GM12864 (cell line): ENCODE results near the gene GCC1.

Experiments
- DNase-seq: peaks from one replicate; pipeline ENCODE4 v3.0.0-alpha.2; 2011; ENCODE audit warnings: low read depth
- H3K4me3 ChIP-seq: 2 replicates; pipeline ENCODE4 v1.5.1; 2011; ENCODE audit warnings: mild to moderate bottlenecking, low read depth, low read length, control low read depth
- CTCF ChIP-seq: IDR thresholded peaks from 2 replicates; pipeline ENCODE4 v1.5.1; 2011; ENCODE audit warnings: low read depth, mild to moderate bottlenecking, moderate library complexity, low read length, control low read depth, inconsistent platforms; ENCODE audit errors: missing control alignments

GCC1 gene

DNA sequence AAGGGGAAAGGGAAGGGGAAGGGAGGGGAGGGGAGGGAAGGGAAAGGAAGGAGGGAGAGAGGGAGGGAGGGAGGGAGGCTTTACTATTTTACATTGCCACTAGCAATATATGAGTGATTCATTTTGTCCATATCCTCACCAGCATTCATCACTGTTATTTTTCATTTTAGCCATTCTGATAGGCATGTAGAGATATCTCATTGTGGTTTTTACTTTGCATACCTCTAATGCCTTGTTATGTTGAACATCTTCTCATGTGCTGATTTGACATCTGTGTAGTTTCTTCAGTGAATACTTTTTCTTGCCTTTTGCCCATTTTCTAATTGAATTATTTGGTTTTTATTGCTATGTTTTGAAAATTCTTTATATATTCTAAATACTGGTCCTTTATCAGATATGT, 52.7 kb downstream of the GCC1 start:
- no peak for DNase-seq
- no peak overlapping the region for H3K4me3 ChIP-seq
- TF ChIP-seq CTCF, result no peak

DNA sequence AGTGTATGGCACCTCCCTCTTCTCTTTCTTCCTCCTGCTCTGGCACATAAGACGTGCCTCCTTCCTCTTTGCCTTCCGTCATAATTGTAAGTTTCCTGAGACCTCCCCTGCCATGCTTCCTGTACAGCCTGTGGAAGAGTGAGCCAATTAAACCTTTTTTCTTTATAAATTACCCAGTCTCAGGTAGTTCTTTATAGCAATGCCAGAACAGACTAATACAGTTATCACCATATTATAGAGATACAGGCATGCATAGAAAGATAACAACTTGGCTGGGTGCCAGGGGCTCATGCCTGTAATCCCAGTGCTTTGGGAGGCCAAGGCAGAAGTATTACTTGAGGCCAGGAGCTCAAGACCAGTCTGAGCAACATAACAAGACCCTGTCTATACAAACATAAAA, 53.2 kb downstream of the GCC1 start:
- TF ChIP-seq CTCF, result no peak
- H3K4me3 ChIP-seq, result no peak overlapping the region
- no peak for DNase-seq
